Tibial artery (tissue), 4 donors: Measurements from ENCODE around the gene HTD2.

Experiments
- DNase-seq, 2 donors: peaks; one replicate each; pipeline ENCODE4 v3.0.0-alpha.2; 2019
- H3K27ac ChIP-seq, 2 donors: fragments of 200-600 bp; sonication (generic) in 1 of 2; 1 replicate in 1 of 2; 2 replicates in 1 of 2; pipeline ENCODE4 v1.5.1; 2018 to 2019; ENCODE audit warnings: mild to moderate bottlenecking in 1 of 2
- H3K27me3 ChIP-seq, 2 donors: fragments of 200-600 bp; sonication (generic) in 1 of 2; one replicate each; pipeline versions ENCODE4 v1.5.1 to v1.6.0; 2016 to 2019
- H3K36me3 ChIP-seq, 3 donors: fragments of 200-600 bp; sonication (generic) in 2 of 3; one replicate each; pipeline ENCODE4 v1.5.1; 2016 to 2019; ENCODE audit warnings: mild to moderate bottlenecking in 2 of 3
- H3K4me1 ChIP-seq, 4 donors: fragments of 200-600 bp; sonication (generic) in 2 of 4; 1 replicate in 3 of 4; 2 replicates in 1 of 4; pipeline ENCODE4 v1.5.1; 2016 to 2019
- H3K4me3 ChIP-seq, 2 donors: fragments of 200-600 bp; sonication (generic) in 1 of 2; 1 replicate in 1 of 2; 2 replicates in 1 of 2; pipeline ENCODE4 v1.5.1; 2018 to 2019; ENCODE audit warnings: mild to moderate bottlenecking in 2 of 2
- H3K9me3 ChIP-seq, 3 donors: fragments of 200-600 bp; sonication (generic) in 1 of 3; one replicate each; pipeline ENCODE4 v1.5.1; 2016 to 2019
- CTCF ChIP-seq, 2 experiments: fragments of 200-600 bp in 1 of 2; fragments of 450-650 bp in 1 of 2; IDR thresholded peaks; one replicate each; pipeline ENCODE4 v1.5.1; 2017 to 2019; ENCODE audit warnings: antibody characterized with exemption in 2 of 2, mild to moderate bottlenecking in 1 of 2, moderate library complexity in 1 of 2
- intact Hi-C: fragments of 100-400 bp; cut with DNase I; formaldehyde crosslinking; loops from one replicate; pipeline ENCODE4 v1.15.0; 2023; ENCODE audit warnings: low total_unique reads

HTD2 gene

GRCh38 chr3:58291671-58292338 is 14.5 kb upstream of the HTD2 start:
- peaks cover 0 to 24% (median 10%) of the 10 kb centered on the region in 3 donors for H3K36me3 ChIP-seq
- H3K9me3 ChIP-seq = no peaks in the 10 kb centered on the region
- no peak overlapping the region for H3K27ac ChIP-seq
- H3K4me1 ChIP-seq = no peaks in the 10 kb centered on the region
- DNase-seq = no peak
- no peaks in the 10 kb centered on the region for H3K27me3 ChIP-seq
- TF ChIP-seq CTCF (IDR thresholded peaks at IDR 0.05) = no peak
- intact Hi-C loops = no loop called here
- H3K4me3 ChIP-seq = no peak overlapping the region

DNA sequence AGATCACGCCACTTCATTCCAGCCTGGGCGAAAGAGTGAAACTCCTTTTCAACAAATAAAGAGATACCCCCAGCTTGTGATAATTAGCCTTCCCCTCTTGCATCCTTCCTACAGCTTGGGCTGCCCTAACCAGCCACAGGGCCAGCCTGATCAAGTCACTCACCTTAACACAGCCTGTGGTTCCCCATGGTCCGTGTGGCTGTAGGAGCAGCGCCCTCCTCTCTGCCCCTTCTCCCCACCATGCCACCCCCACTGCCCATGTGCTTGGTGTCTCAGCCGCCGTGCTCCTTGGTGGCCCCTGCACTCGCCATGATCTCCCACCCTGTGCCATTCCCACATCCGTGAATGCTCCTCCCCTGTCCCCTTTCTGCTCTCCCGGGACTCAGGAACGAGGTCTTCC is 13.5 kb upstream of the HTD2 start:
- Histone ChIP-seq H3K4me1 (no peaks in the 10 kb centered on the region), H3K9me3 (no peaks in the 10 kb centered on the region), H3K27me3 (peaks cover 0 to 2% of the 10 kb centered on the region in 2 donors), H3K4me3 (no peak overlapping the region), H3K36me3 (peaks cover 0 to 15% (median 4%) of the 10 kb centered on the region in 3 donors), H3K27ac (no peak overlapping the region)
- intact Hi-C loops = no loop called here
- no peak for DNase-seq
- no peak for TF ChIP-seq CTCF (IDR thresholded peaks at IDR 0.05)

- Histone ChIP-seq H3K4me3 (no peak overlapping the region), H3K27me3 (peaks cover 0 to 9% of the 10 kb centered on the region in 2 donors), H3K36me3 (peaks cover 0 to 12% (median 0%) of the 10 kb centered on the region in 3 donors), H3K27ac (no peak overlapping the region), H3K4me1 (no peaks in the 10 kb centered on the region), H3K9me3 (no peaks in the 10 kb centered on the region)
- intact Hi-C loops = no loop called here
- no peak for TF ChIP-seq CTCF (IDR thresholded peaks at IDR 0.05)
- DNase-seq = no peak
Observed at GRCh38 chr3:58293516-58293915, 12.8 kb upstream of the HTD2 start.

GRCh38 chr3:58296269-58296668 is 10.1 kb upstream of the HTD2 start:
- no peaks in the 10 kb centered on the region for H3K4me1 ChIP-seq
- H3K9me3 ChIP-seq = no peaks in the 10 kb centered on the region
- intact Hi-C loops = loop anchor here (5.0 kb wide), 1 partner anchor 119 kb away; no protein-coding TSS in a partner anchor
- DNase-seq = no peak
- H3K36me3 ChIP-seq = peaks cover 0 to 12% (median 0%) of the 10 kb centered on the region in 3 donors
- H3K27ac ChIP-seq = no peak overlapping the region
- TF ChIP-seq CTCF (IDR thresholded peaks at IDR 0.05) = no peak
- H3K4me3 ChIP-seq = no peak overlapping the region
- peaks cover 0 to 19% of the 10 kb centered on the region in 2 donors for H3K27me3 ChIP-seq

GRCh38 chr3:58296843-58297242 is 9.5 kb upstream of the HTD2 start:
- H3K36me3 ChIP-seq = peaks cover 0 to 12% (median 0%) of the 10 kb centered on the region in 3 donors
- no peak for DNase-seq
- TF ChIP-seq CTCF (IDR thresholded peaks at IDR 0.05) = no peak
- H3K4me1 ChIP-seq = no peaks in the 10 kb centered on the region
- no peaks in the 10 kb centered on the region for H3K9me3 ChIP-seq
- intact Hi-C loops = loop anchor here (5.0 kb wide), 1 partner anchor 120 kb away; no protein-coding TSS in a partner anchor
- H3K4me3 ChIP-seq = no peak overlapping the region
- peaks cover 0 to 19% of the 10 kb centered on the region in 2 donors for H3K27me3 ChIP-seq
- no peak overlapping the region for H3K27ac ChIP-seq
